NB4 (cell line): ENCODE results near the gene ATP2B3.

ENCODE experiments used
- POLR2A ChIP-seq: IDR thresholded peaks from 2 replicates; pipeline ENCODE4 v1.6.1; 2011; ENCODE audit warnings: mild to moderate bottlenecking; ENCODE audit not compliant: insufficient read length; ENCODE audit errors: extremely low read depth
- TF ChIP-seq, protein P1 (sequence below): IDR thresholded peaks from one replicate; pipeline ENCODE4 v1.5.1; 2012; ENCODE audit warnings: low read depth, low read length
- TF ChIP-seq, protein P2 (sequence below): IDR thresholded peaks from 2 replicates; pipeline ENCODE4 v1.6.1; 2011; ENCODE audit warnings: low read depth, low read length

DNA sequence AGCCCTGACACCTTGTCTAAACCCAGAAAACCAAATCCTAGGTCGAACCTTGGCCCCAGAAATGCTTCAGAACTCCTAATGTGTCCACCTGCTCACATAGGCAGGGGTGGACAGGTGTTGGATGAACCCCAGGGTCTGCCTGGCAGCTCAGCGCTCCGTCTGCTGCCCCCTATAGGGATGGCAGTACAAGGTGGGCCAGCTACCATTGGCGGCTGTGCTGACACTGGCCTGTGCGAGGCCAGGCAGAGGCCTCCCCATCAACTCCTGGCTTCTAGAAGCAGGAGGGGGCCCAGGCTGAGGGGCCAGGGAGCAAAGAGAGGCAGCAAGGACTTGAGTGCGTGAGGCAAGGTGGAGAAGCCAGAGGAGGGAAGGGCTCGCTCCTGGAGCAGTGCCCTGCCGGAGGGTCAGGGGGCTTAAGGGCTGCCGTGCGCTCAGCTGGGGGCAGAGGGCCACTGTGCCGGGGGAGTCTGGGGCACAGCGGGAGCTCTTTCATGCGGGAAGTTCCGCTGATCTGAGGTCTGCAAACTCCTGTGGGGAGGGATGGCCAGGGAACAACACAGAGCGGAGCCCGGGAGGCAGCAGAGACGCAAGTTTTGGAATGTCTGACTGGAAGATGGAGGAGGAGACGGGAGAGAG lies 60.9 kb downstream of the ATP2B3 start:
- TF ChIP-seq, protein P1, sequence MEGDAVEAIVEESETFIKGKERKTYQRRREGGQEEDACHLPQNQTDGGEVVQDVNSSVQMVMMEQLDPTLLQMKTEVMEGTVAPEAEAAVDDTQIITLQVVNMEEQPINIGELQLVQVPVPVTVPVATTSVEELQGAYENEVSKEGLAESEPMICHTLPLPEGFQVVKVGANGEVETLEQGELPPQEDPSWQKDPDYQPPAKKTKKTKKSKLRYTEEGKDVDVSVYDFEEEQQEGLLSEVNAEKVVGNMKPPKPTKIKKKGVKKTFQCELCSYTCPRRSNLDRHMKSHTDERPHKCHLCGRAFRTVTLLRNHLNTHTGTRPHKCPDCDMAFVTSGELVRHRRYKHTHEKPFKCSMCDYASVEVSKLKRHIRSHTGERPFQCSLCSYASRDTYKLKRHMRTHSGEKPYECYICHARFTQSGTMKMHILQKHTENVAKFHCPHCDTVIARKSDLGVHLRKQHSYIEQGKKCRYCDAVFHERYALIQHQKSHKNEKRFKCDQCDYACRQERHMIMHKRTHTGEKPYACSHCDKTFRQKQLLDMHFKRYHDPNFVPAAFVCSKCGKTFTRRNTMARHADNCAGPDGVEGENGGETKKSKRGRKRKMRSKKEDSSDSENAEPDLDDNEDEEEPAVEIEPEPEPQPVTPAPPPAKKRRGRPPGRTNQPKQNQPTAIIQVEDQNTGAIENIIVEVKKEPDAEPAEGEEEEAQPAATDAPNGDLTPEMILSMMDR: no peak
- TF ChIP-seq POLR2A: no peak
- TF ChIP-seq, protein P2, sequence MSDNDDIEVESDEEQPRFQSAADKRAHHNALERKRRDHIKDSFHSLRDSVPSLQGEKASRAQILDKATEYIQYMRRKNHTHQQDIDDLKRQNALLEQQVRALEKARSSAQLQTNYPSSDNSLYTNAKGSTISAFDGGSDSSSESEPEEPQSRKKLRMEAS: no peak
